ENCODE data around the gene SF3B2.

- no peak for TF ChIP-seq ZNF740 (CRISPR knock-in tag; IDR thresholded peaks at IDR 0.05)
- TF ChIP-seq ZNF740 (tag; IDR thresholded peaks at IDR 0.05), result no peak
- TF ChIP-seq CTCF (IDR thresholded peaks at IDR 0.05 in 2 of 3, conservative IDR thresholded peaks at IDR 0.05 in 1 of 3; ENCODE audit: insufficient read depth in 2 of 3, low read depth in 1 of 3, low read length in 3 of 3), result no peak
- TF ChIP-seq ARID2 (IDR thresholded peaks at IDR 0.05), result no peak
- no peak for TF ChIP-seq MAFK (IDR thresholded peaks at IDR 0.05; ENCODE audit: low read length)
- no peak for TF ChIP-seq ZNF175 (CRISPR knock-in tag; IDR thresholded peaks at IDR 0.05; ENCODE audit: low read depth)
- TF ChIP-seq ZBTB26 (CRISPR knock-in tag; IDR thresholded peaks at IDR 0.05), result no peak
- no peak for TF ChIP-seq ZNF165 (CRISPR knock-in tag; IDR thresholded peaks at IDR 0.05; ENCODE audit: borderline replicate concordance)
- no peak for TF ChIP-seq GABPA (tag; conservative IDR thresholded peaks at IDR 0.05; ENCODE audit: low read depth)
- TF ChIP-seq CREM (IDR thresholded peaks at IDR 0.05; ENCODE audit: low read depth), result no peak
- TF ChIP-seq DIDO1 (tag; IDR thresholded peaks at IDR 0.05; ENCODE audit: low read depth), result no peak
These were observed 12.4 kb upstream of the SF3B2 start for GRCh38 chr11:66039765-66040164.

All from K562 (cell line).